ENCODE data around the gene RPS2.

The RPS2 gene

DNA sequence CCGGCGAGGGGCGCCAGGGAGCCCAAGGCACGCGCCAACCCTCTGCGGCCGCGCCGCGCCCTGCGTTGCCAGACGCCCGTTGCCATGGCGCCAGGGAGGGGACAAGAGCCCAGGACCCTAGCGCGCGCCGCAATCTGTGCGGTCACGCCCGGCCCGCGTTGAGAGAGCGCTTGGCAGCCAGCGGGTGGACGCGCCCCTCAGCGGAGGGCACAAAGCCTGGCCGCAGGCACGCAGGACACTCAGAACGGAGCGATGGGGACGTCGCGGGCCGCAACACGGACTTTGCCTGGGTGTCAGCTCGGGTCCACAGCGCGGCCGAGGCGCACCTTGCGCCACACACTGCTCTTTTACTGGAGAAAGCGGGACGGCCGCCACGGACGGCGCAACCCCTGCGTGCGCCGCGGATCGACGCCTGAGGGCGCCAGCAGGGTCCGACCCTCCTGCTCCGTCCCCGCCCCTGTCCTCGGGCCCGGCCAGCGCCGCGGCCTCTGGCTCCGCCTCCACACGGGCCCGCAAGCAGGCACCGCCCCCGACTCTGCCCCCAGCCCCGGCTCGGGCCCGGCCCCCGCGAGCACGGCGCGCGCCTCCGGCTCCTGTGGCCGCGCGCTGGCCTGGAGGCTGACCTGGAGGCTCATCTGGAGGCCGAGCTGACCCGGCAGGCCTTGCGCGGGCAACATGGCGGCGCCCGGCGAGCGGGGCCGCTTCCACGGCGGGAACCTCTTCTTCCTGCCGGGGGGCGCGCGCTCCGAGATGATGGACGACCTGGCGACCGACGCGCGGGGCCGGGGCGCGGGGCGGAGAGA, 19.1 kb upstream of the RPS2 start, which contains the start of gene GFER (continued):
- TF ChIP-seq SALL2 (tag by site-specific recombination; IDR thresholded peaks at IDR 0.05; ENCODE audit: borderline replicate concordance) (no peak), SP3 (tag by site-specific recombination; IDR thresholded peaks at IDR 0.05) (peak; percentile 57), ZBTB20 (tag by site-specific recombination; IDR thresholded peaks at IDR 0.05) (peak; percentile 76; the same call in 1 of the 2 replicates), ZNF701 (tag by site-specific recombination; IDR thresholded peaks at IDR 0.05) (no peak), ZNF561 (tag by site-specific recombination; IDR thresholded peaks at IDR 0.05; ENCODE audit: borderline replicate concordance) (peak; percentile 82; the same call in 1 of the 2 replicates), ZNF792 (tag by site-specific recombination; IDR thresholded peaks at IDR 0.05) (0 out of 2 replicates have a peak, but pooled peaks have one; percentile 41), ZNF785 (tag by site-specific recombination; IDR thresholded peaks at IDR 0.05) (peak; percentile 91), KLF9 (tag by site-specific recombination; IDR thresholded peaks at IDR 0.05; ENCODE audit: low read depth) (peak; percentile 84), GLIS2 (tag by site-specific recombination; IDR thresholded peaks at IDR 0.05) (peak; percentile 86), ZNF311 (tag by site-specific recombination; IDR thresholded peaks at IDR 0.05; ENCODE audit: borderline replicate concordance) (no peak), ZFP37 (tag by site-specific recombination; IDR thresholded peaks at IDR 0.05) (peak; percentile 76; the same call in 1 of the 2 replicates), SCRT1 (tag by site-specific recombination; IDR thresholded peaks at IDR 0.05; ENCODE audit: borderline replicate concordance) (no peak), INSM2 (tag by site-specific recombination; IDR thresholded peaks at IDR 0.05) (no peak; the same call in 1 of the 2 replicates), ZNF324 (tag by site-specific recombination; IDR thresholded peaks at IDR 0.05) (0 out of 2 replicates have a peak, but pooled peaks have one; percentile 33), BCL11A (tag by site-specific recombination; IDR thresholded peaks at IDR 0.05; ENCODE audit: low read depth) (no peak), ZNF335 (tag by site-specific recombination; conservative IDR thresholded peaks at IDR 0.05) (peak; percentile 86), KLF1 (tag by site-specific recombination; IDR thresholded peaks at IDR 0.05) (peak; percentile 99), HOXD13 (CRISPR knock-in tag; IDR thresholded peaks at IDR 0.05; ENCODE audit: borderline replicate concordance) (no peak), MYNN (tag by site-specific recombination; IDR thresholded peaks at IDR 0.05; ENCODE audit: borderline replicate concordance) (peak; percentile 99), ZNF132 (tag by site-specific recombination; IDR thresholded peaks at IDR 0.05; ENCODE audit: borderline replicate concordance) (no peak), ZNF24 (tag by site-specific recombination; IDR thresholded peaks at IDR 0.05) (no peak), ZNF449 (tag by site-specific recombination; IDR thresholded peaks at IDR 0.05) (peak; percentile 69), KLF17 (tag by site-specific recombination; IDR thresholded peaks at IDR 0.05) (peak; percentile 97), ZNF843 (tag by site-specific recombination; IDR thresholded peaks at IDR 0.05) (no peak; the same call in 1 of the 2 replicates), ZNF654 (tag by site-specific recombination; IDR thresholded peaks at IDR 0.05; ENCODE audit: low read depth) (no peak), ZNF292 (tag by site-specific recombination; IDR thresholded peaks at IDR 0.05; ENCODE audit: borderline replicate concordance, low read depth) (no peak), ZNF366 (tag by site-specific recombination; conservative IDR thresholded peaks at IDR 0.05) (no peak), ZNF350 (tag by site-specific recombination; IDR thresholded peaks at IDR 0.05) (no peak), ZNF174 (tag by site-specific recombination; IDR thresholded peaks at IDR 0.05) (no peak), ZNF626 (tag by site-specific recombination; IDR thresholded peaks at IDR 0.05) (no peak), ZNF747 (tag by site-specific recombination; IDR thresholded peaks at IDR 0.05) (no peak)
- TF ChIP-seq, protein P1, sequence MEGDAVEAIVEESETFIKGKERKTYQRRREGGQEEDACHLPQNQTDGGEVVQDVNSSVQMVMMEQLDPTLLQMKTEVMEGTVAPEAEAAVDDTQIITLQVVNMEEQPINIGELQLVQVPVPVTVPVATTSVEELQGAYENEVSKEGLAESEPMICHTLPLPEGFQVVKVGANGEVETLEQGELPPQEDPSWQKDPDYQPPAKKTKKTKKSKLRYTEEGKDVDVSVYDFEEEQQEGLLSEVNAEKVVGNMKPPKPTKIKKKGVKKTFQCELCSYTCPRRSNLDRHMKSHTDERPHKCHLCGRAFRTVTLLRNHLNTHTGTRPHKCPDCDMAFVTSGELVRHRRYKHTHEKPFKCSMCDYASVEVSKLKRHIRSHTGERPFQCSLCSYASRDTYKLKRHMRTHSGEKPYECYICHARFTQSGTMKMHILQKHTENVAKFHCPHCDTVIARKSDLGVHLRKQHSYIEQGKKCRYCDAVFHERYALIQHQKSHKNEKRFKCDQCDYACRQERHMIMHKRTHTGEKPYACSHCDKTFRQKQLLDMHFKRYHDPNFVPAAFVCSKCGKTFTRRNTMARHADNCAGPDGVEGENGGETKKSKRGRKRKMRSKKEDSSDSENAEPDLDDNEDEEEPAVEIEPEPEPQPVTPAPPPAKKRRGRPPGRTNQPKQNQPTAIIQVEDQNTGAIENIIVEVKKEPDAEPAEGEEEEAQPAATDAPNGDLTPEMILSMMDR (tag by site-specific recombination; IDR thresholded peaks at IDR 0.05): peak; percentile 91
- TF ChIP-seq, protein P2, sequence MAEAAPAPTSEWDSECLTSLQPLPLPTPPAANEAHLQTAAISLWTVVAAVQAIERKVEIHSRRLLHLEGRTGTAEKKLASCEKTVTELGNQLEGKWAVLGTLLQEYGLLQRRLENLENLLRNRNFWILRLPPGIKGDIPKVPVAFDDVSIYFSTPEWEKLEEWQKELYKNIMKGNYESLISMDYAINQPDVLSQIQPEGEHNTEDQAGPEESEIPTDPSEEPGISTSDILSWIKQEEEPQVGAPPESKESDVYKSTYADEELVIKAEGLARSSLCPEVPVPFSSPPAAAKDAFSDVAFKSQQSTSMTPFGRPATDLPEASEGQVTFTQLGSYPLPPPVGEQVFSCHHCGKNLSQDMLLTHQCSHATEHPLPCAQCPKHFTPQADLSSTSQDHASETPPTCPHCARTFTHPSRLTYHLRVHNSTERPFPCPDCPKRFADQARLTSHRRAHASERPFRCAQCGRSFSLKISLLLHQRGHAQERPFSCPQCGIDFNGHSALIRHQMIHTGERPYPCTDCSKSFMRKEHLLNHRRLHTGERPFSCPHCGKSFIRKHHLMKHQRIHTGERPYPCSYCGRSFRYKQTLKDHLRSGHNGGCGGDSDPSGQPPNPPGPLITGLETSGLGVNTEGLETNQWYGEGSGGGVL (tag by site-specific recombination; IDR thresholded peaks at IDR 0.05): no peak
